ELR (cell line): ENCODE results near the gene DRC7.
"Not testable (repeated sequence)": the region's sequence is repeated elsewhere in the genome, so short reads cannot be mapped to it uniquely, and the experiment has no call there.

Experiments
- DNase-seq: peaks from one replicate; pipeline ENCODE4 v3.0.0-alpha.2; 2015; ENCODE audit warnings: low read depth

Gene DRC7

DNA sequence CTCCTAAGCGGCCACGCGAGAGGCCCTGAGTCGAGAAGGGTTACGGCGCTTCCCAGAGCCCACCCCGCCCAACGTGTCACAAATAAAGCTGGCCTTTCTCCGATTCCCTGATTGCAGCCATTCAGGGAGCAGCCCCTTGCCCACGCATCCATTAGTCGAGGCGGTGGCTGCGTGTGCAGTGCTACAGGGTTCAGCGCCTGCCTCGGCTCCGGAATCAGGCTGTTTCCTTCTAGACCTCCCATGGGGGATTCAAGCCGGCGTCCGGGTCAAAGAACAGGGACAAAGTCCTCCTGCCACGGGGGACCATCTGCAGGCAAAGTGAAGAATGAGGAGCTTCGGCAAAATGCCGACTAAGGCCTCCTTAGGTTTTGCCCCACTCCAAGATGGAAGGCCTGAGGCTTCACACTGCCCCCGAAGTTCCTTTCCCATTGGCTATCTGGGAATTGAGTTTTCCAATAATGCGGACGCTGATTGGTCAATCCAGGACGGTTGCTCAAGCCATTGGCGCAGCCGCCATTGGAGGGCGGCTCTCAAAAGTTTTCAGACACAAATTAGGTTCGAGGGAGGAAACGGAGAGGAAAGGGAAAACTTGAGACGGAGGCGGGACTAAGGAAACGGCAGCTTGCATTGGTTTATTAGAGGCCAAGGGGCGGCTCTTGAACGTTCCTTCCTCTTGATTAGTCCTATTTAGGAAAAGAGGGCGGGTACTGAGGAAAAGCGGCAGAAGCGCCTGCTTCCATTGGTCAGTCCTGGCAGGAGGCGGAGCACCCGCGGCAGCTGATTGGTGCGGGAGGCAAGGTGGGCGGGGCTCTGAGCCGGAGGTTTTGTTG, 40.5 kb downstream of the DRC7 start:
- peak; percentile 100 for DNase-seq

DNA sequence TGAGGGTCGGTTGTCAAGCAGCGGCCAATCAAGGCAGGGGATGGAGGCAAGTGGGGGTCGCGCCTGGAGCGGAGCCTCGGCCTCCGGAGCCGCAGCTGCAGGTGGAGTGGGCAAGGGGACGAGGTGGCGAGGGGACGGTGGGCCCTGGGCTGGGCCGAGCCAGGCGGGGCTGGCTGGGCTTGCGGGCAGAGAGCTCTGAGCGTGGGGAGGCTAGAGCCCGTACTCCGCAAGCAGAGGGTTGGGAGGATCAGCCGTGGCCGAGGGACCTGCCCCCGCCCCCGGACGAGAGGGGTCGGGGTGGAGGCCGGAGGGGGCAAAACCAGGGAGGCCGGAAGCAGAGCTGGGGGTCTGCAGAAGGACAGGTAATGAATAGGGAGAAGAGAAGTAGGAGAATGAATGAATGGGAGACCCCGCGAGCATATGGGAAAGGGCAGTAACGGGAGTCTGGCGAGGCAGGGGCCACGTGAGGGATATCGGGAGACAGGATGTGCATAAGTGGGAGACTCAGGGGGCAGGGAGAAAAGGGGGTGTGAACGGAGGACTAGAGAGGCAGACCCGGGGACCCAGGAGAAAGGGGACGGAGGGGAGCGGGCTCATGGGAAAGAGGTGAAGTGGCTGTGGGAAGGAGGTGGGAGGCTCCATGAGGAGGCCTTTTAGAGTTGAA, 41.3 kb downstream of the DRC7 start, which contains the start of gene KATNB1:
KATNB1 (plus strand) TSS at position 16 of the 664 bp plus-strand sequence. CDS start 1,474 bp downstream, outside the sequence.
- DNase-seq, result peak; percentile 62

DNA sequence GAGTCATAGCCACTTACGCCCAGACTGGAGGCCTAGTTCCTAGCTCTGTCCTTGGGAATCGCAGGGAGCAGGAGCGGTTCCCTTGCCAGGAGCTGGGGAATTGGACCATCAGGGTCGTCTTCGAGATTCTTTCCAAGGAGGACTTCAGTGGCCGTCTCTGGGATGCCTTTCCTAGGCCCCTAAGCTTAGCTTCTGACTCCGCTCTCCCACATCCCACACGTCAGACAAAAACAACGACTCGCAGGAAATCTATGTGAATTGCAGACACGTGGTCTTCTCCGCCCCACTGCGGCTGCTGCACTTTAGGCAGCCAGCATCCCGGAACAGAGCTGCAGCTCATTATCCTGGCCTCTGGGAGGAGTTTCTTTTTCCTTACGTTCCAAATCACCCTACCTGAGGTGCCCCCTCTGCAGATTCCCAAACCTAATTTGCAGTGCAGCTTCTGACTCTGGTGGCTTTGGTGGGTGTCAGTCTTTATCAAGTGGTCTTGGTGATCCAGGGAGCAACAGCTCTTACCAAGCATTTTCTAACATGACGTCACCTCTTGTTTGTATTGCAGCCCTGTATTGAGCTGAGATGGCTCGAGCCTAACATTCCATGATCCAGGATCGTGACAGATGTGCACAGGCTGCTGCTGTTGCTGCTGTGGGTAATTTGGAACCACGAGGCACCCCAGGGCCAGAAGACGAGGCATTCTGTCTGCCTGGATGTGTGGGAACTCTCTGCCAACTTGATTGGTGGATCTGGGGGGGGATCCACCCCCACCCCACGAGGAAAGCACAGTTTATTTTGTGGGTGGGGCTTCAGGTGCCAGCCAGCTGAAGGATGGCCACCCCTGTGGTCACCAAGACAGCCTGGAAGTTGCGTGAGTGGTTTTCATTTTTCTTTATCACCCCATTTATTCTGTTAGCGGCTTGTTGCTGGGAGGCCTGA, 42.1 kb downstream of the DRC7 start:
- DNase-seq, result peak; percentile 86

DNA sequence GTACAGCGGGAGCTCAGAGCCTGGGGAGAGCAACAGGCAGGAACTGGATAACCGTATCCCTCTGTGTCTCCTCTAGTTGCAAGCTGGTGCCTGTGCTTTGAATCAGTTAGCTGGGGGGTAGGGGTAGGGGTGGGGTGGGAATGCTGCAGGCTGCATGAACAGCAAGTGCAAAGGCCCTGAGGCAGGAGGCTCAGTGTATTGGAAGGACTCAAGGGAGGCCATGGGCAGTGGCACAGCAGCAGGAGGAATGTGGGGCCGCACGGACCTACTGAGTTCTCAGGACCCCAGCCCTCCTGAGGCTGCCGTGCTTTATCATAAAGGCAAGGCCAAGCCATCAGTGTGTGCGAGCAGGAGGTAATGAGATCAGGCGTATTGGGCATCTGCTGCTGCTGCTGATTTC, 44.2 kb downstream of the DRC7 start:
- DNase-seq, result no peak

DNA sequence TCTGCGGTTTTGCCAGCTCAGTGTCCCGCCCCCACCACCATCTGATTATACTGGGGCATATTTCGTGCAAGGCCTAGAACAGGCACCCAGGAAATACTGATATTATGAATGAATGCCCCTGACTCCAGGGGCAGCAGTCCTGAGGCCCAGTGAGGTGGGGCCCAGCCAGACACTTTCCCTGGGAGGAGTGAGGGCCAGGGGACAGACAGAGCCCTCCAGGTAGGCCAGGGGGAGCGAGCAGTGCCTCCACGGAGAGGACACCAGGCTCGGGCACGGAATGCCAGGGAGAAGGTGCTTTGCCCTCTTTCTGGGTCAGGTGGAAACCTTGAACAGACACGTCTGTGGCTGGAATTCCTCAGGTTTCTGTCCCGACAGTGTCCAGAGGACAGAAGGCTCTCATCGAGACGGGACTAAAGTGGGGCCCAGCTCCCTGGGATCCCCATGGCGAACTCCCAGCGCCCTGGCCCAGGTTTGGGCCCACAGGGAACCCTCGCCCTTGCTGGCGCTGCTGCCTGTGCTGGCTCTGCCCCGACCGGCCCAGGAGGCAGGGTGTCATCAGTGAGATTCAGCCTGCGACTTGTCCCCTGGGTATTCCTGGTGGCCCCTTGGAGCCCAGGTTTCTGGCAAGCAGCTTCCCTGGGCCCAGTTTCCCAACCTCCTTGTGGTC, 45.3 kb downstream of the DRC7 start:
- DNase-seq, result no peak

DNA sequence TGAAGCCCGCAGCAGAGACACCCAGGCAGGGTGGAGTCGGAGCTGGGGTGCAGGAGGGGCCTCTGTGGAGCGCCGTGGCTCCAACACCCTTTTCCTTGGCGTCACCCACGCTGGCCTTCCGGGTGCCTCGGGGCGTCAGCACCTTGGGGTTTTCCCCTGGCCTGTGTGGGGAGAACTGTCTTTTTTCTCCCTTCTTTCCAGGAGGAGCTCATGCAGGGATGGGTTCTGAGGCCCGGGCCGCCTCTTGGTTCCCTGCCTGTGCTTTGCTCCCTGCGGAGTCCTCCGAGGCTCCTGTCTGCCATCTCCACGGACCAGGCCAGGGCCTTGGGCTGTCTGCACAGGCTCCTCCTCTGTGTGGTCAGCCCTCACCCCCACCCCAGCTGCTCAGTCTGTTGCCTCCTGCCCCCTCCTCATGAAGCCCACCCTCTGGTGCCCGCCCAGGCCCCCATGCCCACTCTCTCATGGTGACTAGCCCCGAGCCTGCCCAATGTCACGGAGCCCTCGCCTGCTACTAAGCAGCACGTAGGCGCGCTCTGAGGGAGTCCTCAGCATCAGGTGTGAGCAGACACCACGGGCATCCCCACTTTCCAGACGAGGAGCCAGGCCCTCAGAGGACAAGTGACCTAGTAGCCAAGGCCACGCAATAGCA, 45.9 kb downstream of the DRC7 start:
- DNase-seq, result no peak

DNA sequence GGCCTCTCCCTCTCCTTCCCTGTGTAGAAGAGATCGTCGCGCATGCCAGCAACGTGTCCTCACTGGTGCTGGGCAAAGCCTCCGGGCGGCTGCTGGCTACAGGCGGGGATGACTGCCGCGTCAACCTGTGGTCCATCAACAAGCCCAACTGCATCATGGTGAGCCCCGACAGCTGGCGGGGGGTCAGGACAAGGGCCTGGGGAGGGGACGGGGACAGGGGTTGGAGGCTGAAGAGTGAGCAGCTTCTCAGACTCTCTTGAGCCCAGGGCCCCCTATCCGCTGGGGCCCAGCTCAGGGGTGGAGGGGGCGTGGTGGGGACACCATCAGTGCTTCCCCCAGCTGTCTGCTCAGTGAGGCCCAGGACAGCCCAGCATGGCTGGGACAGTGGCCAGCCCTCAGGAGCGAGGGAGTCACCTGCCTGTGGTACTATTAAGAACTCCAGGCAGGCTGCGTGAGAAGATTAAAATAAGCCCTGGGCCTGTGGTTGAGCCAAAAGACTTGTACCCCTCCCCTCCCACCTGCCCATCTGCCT, 47.1 kb downstream of the DRC7 start:
- no peak for DNase-seq

DNA sequence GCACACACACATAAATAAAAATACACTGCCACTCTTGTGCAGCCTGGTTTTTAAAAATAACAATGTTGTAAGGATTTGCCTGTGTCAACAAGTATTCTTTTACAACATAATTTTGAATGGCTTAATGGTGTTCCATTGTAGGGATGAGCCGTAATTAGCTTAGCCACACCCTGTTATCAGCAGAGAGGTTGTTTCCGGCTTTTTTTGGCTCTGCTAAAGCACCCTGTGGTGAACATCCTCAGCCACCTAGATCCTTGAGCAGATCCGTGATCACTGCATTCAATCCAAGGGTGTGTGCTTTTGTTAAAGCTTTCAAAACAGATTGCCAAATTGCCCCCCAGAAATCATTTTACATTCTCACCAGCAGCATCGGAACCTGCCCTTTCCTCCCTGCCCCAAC, 47.9 kb downstream of the DRC7 start:
- DNase-seq, result no peak

DNA sequence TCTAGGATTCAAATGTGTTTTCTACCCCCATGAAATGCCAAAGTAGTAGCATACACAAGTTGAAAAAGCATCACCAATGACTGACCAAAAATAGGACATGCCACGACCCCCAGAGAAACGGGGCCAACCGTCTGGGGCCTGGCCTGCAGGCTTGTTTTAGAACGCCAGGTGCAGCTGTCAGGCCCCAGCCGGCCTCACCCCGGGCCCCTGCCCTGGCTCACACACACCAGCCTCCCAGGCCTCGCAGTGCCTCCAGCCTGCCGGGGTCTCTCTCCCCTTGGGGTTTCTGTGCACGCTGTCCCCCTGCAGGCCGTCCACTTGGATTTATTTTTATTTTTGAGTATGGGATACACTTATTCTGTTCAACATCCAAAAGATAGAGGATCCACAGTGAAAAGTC, 48.9 kb downstream of the DRC7 start:
- no peak for DNase-seq

DNA sequence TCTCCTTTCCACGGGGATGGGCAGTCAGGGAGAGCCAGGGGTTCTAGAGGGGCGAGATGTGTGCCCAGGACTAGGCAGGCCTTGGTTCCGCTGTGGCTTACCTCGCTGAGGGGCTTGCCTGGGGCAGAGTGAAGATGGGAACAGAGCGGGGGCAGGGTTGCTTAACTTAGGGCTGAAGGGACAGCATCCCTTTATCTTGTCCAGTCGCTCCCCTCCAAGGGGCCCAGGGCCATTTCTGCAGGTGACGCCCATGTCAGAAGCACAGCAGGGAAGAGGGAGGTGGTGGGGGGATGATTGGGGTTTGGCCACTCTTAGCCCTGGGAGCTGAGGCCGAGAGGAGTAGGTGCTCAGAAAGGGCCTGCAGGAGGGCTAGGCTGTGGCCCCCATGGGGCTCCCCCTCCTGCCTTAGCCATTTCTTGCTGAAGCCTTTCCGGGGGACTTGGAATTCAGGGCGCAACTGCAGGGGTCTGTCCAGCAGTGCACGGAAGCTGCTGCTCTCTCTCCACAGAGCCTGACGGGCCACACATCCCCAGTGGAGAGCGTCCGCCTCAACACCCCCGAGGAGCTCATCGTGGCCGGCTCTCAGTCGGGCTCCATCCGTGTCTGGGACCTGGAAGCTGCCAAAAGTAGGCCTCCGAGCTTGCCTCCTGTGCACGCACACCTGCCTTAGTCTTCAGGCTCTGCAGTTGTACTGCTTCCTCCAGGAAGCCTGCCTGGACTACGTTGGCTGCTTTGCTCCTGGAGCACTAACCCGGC, 49.5 kb downstream of the DRC7 start:
- no peak for DNase-seq

DNA sequence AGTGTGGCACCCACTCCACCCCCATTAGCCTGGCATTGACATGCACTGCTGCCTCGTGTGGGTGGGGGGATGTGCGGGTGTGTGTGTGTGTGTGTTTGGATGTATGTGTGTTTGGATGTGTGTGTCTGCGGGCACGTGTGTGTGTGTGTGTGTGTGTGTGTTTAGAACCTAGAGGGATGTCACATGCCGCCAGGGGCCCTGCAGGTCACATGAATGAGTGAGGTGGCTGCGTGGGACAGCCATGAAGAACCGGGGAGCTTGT, 50.0 kb downstream of the DRC7 start:
- no peak for DNase-seq

DNA sequence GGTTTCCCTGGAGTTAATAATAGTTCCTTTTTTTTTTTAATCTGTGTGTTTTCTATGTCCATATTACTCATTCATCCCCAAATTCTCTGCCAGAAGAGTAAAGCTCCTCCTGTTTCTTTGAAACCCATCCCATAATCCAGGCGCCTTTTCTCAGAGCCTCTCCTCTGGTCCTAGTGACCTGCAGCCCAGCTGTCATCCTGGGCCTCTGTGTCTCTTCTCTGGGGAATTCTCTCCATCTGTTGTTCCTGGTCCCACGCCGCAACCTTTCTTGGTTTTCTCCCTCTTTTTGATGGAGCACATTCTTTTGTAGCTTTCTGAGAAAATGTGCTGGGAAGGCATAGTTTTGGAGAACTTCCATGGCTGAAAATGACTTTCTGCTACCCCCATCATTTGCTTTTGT, 51.2 kb downstream of the DRC7 start:
- DNase-seq, result no peak

DNA sequence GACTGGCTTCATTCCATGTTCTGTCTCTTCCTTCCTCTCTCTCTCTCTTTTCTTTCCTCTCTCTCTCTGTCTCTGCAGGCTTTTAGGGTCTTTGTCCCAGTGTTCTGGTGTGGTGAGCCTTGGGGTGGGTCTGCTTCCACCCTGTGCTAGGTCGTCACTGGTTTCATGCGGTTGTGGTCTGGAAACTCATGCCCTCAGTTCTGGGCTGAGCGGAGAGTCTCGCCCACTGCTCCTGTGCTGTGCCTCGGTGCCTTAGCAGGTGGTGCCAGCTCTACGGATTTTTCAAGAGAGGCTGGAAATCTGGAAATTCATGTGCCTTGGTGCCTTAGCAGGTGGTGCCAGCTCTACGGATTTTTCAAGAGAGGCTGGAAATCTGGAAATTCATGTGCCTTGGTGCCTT, 51.7 kb downstream of the DRC7 start:
- not testable (repeated sequence) for DNase-seq

DNA sequence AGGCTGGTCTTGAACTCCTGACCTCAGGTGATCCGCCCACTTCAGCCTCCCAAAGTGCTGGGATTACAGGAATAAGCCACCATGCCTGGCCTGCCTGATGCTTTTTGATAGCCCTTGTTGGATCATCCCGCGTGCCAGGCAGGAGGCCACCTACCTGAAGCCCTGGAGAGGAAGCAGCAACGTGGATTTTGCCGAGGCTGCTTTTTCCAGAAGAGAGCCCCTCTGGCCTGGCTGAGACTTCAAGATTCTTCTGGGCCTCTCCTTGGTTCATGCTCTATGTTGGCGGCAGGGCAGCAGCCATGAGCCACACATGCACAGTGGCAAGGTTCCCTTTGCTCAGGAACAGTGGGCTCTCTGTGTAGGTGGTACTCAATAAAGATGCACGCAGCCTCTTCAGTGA, 52.5 kb downstream of the DRC7 start:
- no peak for DNase-seq

DNA sequence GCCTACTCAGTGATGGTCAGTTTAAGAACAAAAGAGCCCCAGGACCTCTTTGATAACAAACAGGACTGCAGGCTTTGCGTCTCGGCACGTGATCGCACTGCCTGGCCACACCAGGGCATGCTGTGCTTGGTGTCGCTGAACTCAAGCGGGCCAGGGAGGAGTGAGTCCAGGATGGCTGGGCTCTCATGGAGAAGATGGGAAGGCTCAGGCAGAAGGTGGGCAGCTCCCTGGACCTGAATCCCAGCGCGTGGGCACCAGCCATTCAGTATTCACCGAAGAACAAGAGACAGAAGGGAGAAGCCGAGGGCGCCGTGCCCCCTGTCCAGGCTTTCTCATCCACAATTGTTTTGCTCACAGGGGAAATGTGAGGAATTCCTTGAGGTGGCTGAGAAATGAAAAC, 52.9 kb downstream of the DRC7 start:
- no peak for DNase-seq

DNA sequence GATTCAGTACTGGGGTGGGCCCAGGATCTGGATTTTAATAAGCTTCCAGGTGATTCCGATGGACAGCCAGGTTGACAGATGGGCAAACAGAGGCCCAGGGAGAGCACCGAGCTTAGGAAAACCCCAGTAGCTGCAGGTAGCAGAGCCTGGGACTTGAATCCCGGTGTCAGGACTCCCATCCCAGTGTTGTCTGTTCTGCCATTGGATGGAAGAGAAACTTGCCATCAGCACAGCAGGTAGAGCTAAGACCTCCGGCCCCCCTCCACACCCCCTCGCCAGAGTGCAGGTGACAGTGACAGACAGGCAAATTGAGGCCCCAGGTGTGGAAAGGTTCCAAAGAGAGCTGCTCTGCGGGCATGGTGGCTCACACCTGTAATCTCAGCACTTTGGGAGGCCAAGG, 53.4 kb downstream of the DRC7 start:
- no peak for DNase-seq

DNA sequence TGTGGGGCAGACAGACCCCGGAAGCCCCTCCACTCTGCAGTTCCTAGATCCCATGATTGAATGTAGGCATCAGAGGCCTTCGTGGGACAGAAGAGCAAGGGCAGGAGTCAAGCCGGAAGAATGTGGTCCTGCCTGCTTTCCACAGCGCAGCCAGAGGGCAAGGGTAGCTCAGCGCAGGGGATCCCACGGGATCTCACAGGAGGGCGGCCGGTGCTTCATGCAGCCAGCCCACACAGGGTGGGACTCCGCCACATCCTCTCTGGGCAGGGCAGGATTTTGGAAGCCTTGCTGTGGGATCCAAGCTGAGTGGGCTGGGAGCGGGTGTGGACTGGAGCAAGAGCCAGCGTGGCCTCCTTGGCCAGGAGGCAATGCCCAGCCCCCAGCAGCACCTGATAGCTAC, 54.0 kb downstream of the DRC7 start:
- no peak for DNase-seq

DNA sequence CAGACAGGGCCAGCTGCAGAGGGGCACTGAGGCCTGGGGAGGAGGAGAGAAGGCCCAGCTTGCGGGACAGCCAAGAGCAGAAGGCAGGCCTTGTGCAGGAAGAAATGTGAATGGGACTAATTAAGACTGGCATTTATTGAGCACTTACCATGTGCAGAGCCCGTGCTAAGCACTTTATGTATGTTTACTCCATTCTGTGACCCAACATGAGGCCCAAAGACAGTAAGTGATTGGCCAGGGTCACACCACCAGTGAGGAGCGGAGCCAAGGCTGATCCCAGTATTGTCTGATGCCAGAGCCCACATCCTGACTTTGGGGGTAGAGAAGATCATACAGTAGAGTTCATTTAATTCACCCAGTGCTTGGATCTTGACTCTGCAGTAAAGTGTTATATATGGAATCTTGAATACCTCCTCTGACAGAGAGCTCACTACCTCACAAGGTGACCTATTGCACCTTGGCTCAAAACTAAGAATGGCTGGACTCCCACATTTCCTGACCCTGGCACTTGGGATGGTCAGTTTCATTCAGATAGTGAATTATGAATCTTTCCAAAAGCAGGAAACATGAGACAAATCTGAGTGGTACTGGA, 54.6 kb downstream of the DRC7 start:
- no peak for DNase-seq

DNA sequence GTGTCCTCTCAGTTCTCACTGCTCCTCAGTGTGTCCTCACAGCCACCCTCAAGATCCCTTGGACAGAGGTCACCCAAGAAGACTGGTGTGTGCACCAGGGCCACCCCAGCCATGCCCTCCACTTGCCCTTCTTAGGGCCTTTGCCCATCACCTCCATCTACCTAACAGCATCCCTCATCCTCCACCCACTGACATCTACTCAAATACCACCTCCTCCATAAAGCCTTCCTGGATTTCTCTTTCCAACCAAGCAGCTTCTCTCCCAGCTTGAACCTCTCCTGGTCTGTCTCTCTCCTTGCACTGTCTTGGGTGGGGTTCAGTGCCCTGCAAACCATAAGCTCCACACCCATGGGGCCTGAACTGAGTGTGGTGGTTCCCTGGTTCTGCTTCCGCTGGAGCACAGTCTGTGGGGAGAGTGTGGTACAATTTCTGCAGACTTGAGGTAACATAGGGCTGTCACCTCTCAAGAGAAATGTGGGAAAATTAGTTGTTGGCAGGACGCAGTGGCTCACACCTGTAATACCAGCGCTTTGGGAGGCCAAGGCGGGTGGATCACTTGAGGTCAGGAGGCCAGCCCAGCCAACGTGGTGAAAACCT, 55.3 kb downstream of the DRC7 start:
- no peak for DNase-seq
